Measurements from ENCODE around the gene C19orf44. TPM values are rescaled to one million over a fixed set of nuclear protein-coding genes. Genes with fewer than 3 reads are reported as not detected.

The C19orf44 gene
- total RNA-seq, 4 donors from 2014 or later: 2.7 to 7.4 (median 6.5) TPM

DNA sequence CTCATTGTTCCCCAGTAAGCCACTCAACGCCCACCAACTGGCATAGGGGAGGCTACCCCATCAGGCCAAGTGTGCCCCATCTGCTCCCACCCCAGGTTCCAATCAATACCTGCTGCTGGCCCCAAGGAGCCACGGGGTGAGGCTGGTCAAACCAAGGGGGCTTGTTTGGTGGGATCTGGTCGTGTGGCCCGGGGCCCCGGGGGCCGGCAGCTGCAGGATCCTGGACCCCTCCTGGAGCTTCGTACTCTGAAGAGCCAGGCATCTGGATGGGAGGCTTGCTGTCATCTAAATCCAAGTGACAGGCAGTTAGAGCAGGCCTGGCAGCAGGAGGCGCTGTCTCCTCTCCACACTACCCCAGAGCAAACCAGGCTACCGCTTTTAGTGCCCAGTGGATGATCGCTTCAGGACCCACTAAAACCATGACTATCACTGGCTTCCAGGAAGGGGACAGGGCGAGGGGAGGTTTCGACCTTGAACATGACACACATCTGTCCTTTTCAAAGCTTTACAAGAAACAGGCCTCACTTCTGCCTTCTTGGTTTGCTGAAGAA is 31.9 kb downstream of the C19orf44 start:
- Histone ChIP-seq H3K9me3 (no peaks in the 10 kb centered on the region), H3K27me3 (no peaks in the 10 kb centered on the region), H3K4me3 (no peak overlapping the region), H3K27ac (peak overlapping the region; percentile 69), H3K4me1 (no peaks in the 10 kb centered on the region), H3K36me3 (peaks cover 100% of the 10 kb centered on the region)
- TF ChIP-seq POLR2A (IDR thresholded peaks at IDR 0.05): no peak
- TF ChIP-seq, protein P1, sequence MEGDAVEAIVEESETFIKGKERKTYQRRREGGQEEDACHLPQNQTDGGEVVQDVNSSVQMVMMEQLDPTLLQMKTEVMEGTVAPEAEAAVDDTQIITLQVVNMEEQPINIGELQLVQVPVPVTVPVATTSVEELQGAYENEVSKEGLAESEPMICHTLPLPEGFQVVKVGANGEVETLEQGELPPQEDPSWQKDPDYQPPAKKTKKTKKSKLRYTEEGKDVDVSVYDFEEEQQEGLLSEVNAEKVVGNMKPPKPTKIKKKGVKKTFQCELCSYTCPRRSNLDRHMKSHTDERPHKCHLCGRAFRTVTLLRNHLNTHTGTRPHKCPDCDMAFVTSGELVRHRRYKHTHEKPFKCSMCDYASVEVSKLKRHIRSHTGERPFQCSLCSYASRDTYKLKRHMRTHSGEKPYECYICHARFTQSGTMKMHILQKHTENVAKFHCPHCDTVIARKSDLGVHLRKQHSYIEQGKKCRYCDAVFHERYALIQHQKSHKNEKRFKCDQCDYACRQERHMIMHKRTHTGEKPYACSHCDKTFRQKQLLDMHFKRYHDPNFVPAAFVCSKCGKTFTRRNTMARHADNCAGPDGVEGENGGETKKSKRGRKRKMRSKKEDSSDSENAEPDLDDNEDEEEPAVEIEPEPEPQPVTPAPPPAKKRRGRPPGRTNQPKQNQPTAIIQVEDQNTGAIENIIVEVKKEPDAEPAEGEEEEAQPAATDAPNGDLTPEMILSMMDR (IDR thresholded peaks at IDR 0.05): peak in 1 of 2 donors; percentile 18
- DNase-seq (ENCODE audit: low spot score in 2 of 2): no peak
- WGBS: 90% methylated on average over 12 of the region's 12 CpGs

DNA sequence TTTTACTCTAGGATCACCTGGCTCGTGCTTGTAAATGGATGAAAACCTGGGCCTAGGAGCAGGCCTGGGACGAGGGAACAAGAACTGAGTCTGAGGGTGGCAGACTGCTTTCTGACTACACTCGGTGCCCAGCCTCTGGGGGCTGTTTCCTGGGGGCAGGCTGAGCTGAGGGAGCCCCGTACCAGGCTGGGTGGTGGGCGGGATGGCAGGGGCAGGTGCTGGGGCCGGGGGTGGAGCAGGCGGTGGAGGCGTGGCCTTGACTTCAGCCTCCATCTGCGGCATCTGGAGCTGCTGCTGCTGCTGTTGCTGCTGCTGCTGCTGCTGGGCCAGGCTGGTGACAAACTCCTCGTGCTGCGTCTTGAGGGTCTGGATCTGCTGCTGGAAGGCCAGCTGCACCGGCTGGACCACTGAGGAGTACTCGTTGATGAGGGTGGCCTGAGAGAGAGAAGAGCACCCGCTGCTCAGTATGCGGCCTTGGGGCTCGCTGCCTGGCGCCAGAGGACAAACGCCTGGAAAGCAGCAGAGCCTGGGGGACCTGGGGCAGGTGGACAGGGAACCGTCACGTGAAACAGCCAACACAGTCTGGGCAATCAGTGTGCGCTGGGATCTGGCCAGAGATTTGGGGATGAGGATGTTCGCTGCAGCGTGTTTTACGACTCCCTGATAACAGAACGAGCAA is 33.4 kb downstream of the C19orf44 start:
- peaks cover 100% of the 10 kb centered on the region for H3K36me3 ChIP-seq
- WGBS: 88% methylated on average over 8 of the region's 25 CpGs
- TF ChIP-seq, protein P1 (IDR thresholded peaks at IDR 0.05): no peak
- TF ChIP-seq POLR2AphosphoS5 (IDR thresholded peaks at IDR 0.05): no peak
- H3K4me1 ChIP-seq: no peaks in the 10 kb centered on the region
- H3K27ac ChIP-seq: no peak overlapping the region
- no peaks in the 10 kb centered on the region for H3K9me3 ChIP-seq
- no peaks in the 10 kb centered on the region for H3K27me3 ChIP-seq
- no peak overlapping the region for H3K4me3 ChIP-seq
- DNase-seq (ENCODE audit: low spot score in 2 of 2): peak in 1 of 2 donors; percentile 52

DNA sequence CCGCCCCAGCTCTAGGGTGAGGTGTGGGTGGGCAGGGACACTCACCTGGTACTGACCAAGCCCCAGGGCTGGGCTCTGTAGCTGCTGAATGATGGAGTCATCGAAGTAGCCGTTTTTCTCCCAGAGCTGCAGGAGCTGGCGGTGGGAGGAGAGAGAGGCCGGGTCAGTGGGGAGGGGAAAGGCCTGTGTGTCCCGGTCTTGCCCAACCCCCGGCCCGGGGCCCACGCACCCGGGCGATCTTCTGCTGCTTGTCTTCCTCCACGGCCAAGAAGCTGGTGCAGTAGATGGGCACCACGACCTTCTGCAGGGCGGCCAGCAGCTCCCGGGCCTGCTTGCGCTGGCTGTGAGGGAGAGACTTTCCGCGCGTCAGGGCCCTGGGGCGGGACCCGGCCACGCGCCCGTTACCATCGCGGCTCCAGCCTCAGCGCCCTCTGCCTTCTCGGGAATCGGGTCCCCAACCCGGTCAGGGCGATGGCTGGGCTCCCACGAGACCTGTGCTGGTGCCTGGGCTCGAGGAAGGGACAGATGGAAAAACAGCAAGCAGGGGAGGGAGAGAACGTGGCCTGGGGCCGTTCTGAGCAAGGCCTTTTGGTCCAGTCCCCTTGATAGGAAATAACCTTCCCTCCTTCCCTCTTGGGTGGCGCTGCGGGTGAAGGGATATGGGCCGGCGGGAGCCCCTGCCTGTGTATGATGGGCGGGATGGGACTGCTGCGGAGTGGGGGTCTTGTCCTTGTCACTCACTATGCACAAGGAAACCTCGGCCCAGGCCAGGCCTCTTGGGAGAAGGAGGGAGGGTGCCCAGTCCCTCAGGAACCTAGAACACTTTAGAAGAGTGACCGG is 34.6 kb downstream of the C19orf44 start:
- H3K4me3 ChIP-seq: no peak overlapping the region
- TF ChIP-seq POLR2AphosphoS5 (IDR thresholded peaks at IDR 0.05) (no peak), POLR2A (IDR thresholded peaks at IDR 0.05) (no peak), EP300 (IDR thresholded peaks at IDR 0.05) (no peak)
- TF ChIP-seq, protein P1 (IDR thresholded peaks at IDR 0.05): no peak
- no peaks in the 10 kb centered on the region for H3K27me3 ChIP-seq
- H3K9me3 ChIP-seq: no peaks in the 10 kb centered on the region
- 92% methylated on average over 15 of the region's 43 CpGs for WGBS
- peak in 1 of 2 donors; percentile 60 for DNase-seq (ENCODE audit: low spot score in 2 of 2)
- H3K4me1 ChIP-seq: no peaks in the 10 kb centered on the region
- H3K36me3 ChIP-seq: peaks cover 100% of the 10 kb centered on the region
- H3K27ac ChIP-seq: no peak overlapping the region

DNA sequence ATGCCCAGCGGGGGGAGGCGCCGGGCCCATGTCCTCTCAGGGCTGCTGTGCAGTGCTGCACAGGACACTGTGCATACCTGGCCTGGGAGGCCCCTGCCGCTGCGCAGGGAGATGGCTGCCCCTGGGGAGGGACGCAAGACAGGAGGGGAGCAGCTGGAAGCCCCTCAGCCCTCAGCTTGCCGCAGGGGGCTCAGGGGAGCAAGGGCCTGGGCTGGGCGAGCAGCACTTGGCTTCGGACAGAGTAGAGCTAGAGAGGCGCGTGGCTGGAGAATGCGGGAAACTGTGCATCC is 35.1 kb downstream of the C19orf44 start:
- H3K4me1 ChIP-seq: no peaks in the 10 kb centered on the region
- no peak for DNase-seq (ENCODE audit: low spot score in 2 of 2)
- no peak overlapping the region for H3K27ac ChIP-seq
- no peaks in the 10 kb centered on the region for H3K9me3 ChIP-seq
- no peaks in the 10 kb centered on the region for H3K27me3 ChIP-seq
- over 99% methylated on average over 12 of the region's 12 CpGs for WGBS
- H3K4me3 ChIP-seq: no peak overlapping the region
- H3K36me3 ChIP-seq: peaks cover 100% of the 10 kb centered on the region
- TF ChIP-seq POLR2AphosphoS5 (IDR thresholded peaks at IDR 0.05): no peak

DNA sequence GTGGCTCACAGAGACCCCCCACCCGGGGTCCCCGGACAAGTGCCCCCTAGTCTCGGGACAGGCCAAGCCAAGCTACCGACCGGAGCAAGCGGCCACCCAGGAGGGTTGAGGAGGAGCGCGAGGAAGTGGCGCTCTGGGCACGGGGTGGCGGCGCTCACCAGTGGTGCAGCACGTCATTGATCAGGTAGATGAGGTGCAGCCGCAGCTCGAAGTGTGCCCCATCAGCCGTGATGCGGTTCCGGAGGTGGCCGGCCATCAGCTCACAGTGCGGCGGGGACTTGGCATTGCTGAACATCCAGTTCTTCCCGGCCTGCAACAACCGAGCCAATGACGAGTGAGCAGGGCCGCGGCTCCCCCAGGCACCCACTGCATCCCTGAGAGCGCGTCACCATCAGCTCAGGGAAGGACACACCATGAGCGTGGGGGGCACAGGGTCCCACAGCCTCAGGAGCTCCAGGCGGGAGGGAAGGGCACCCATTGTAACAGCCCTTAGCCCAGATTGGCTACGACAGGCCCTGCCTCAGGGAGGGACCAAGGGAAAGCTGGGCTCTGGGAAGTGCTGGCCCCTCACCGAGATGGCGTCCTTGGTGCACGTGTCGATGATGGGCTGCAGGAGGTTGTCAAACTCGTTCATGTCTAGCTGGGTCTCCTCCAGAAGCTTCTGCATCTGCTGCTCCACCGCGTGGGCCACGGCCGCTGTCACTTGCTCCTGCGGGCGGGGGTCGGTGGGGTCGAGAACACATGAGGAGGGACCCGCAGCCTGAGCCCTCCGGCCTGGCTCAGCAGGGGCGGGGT is 36.4 kb downstream of the C19orf44 start:
- 92% methylated on average over 30 of the region's 47 CpGs for WGBS
- Histone ChIP-seq H3K9me3 (no peaks in the 10 kb centered on the region), H3K27ac (no peak overlapping the region), H3K4me1 (no peaks in the 10 kb centered on the region), H3K27me3 (no peaks in the 10 kb centered on the region), H3K4me3 (no peak overlapping the region), H3K36me3 (peaks cover 96% of the 10 kb centered on the region)
- peak in 1 of 2 donors; percentile 56 for DNase-seq (ENCODE audit: low spot score in 2 of 2)
- TF ChIP-seq POLR2A (IDR thresholded peaks at IDR 0.05): no peak

DNA sequence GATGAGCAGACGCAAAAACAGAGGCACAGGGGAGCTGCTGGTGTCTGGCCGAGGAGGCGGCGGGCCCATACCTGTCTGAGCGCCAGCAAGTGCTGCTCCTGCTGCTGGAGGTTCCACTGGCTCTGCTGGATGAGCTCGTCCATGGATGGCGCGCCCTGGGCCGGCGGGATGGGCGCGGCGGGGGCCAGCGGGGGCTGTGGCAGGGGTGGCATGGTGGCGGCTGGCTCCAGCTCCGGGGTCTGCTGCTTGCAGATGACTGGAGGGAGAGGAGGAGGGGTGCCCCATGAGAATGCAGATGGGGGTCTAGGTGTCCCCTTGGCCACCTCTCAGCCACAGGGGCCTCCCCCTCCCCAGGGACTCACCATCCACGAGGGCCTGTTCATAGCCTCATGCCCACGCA is 39.2 kb downstream of the C19orf44 start:
- WGBS: 86% methylated on average over 7 of the region's 18 CpGs

More for the DNA sequence above, 39.2 kb downstream of the C19orf44 start:
- DNase-seq (ENCODE audit: low spot score in 2 of 2): no peak
- Histone ChIP-seq H3K9me3 (no peaks in the 10 kb centered on the region), H3K36me3 (peaks cover 76% of the 10 kb centered on the region), H3K4me3 (no peak overlapping the region), H3K27me3 (no peaks in the 10 kb centered on the region), H3K4me1 (peaks cover 19% of the 10 kb centered on the region), H3K27ac (no peak overlapping the region)
- TF ChIP-seq, protein P1 (IDR thresholded peaks at IDR 0.05): no peak
- TF ChIP-seq POLR2AphosphoS5 (IDR thresholded peaks at IDR 0.05): no peak
- TF ChIP-seq POLR2A (IDR thresholded peaks at IDR 0.05): no peak
- no peak for TF ChIP-seq EP300 (IDR thresholded peaks at IDR 0.05)

Measured in suprapubic skin (tissue), 4 donors.